Lung (tissue), 12 donors: ENCODE data around the gene GARIN5A. TPM values are rescaled to one million over a fixed set of nuclear protein-coding genes. Genes with fewer than 3 reads are reported as not detected.

ENCODE experiments used
- ATAC-seq: fragments of 200-7000 bp; cut with Tn5 transposase; one replicate; pipeline ENCODE4 v1.9.1; 2020; ENCODE audit warnings: moderate number of reproducible peaks; ENCODE audit not compliant: insufficient read depth, low FRiP score
- DNase-seq, 3 donors: peaks; one replicate each; pipeline ENCODE4 v3.0.0-alpha.2; 2013 to 2017
- H3K27ac ChIP-seq, 2 donors: one replicate each; pipeline ENCODE4 v1.5.1; 2013; ENCODE audit warnings: mild to moderate bottlenecking in 2 of 2, moderate library complexity in 2 of 2, control low read depth in 1 of 2, inconsistent platforms in 1 of 2, low read depth in 1 of 2, low read length in 1 of 2
- H3K27me3 ChIP-seq, 3 donors: one replicate each; pipeline ENCODE4 v1.5.1; 2013; ENCODE audit warnings: low read length in 2 of 3; ENCODE audit not compliant: control insufficient read depth in 3 of 3, insufficient read depth in 3 of 3
- H3K36me3 ChIP-seq, 4 donors: one replicate each; pipeline ENCODE4 v1.5.1; 2013; ENCODE audit warnings: low read length in 4 of 4, mild to moderate bottlenecking in 1 of 4, moderate library complexity in 1 of 4; ENCODE audit not compliant: control insufficient read depth in 4 of 4, insufficient read depth in 4 of 4
- H3K4me1 ChIP-seq, 5 donors: one replicate each; pipeline ENCODE4 v1.5.1; 2013; ENCODE audit warnings: low read length in 5 of 5, mild to moderate bottlenecking in 2 of 5, moderate library complexity in 1 of 5; ENCODE audit not compliant: control insufficient read depth in 5 of 5, insufficient read depth in 5 of 5
- H3K4me3 ChIP-seq: one replicate; pipeline ENCODE4 v1.5.1; 2013; ENCODE audit warnings: mild to moderate bottlenecking, control low read depth, moderate library complexity
- H3K9ac ChIP-seq, 2 donors: one replicate each; pipeline ENCODE4 v1.5.1; 2013; ENCODE audit warnings: low read length in 2 of 2, control low read depth in 1 of 2; ENCODE audit not compliant: insufficient read depth in 1 of 2
- H3K9me3 ChIP-seq, 4 donors: one replicate each; pipeline ENCODE4 v1.5.1; 2013; ENCODE audit warnings: low read length in 3 of 4, mild to moderate bottlenecking in 1 of 4, moderate library complexity in 1 of 4; ENCODE audit not compliant: control insufficient read depth in 4 of 4, insufficient read depth in 3 of 4
- WGBS, 2 donors: extraction: QIAGEN DNeasy Blood & Tissue Kit; methylation state at CpG; one replicate each; pipeline ENCODE4 v1.1.7; 2013; 5-methylcytosine and 5-hydroxymethylcytosine counted together
- polyA plus RNA-seq, 2 donors: library from polyadenylated mRNA; stranded (reverse); fragments of 200-250 nt; gene quantifications; one replicate each; pipeline ENCODE4 v1.2.1, GENCODE V29; 2013
- total RNA-seq, 2 donors: library from RNA; depleted of rRNA in 1 of 2; stranded (reverse); fragments of >200 nt in 1 of 2; gene quantifications; one replicate each; pipeline ENCODE4 v1.2.1, GENCODE V29; 2014 to 2021
- TF ChIP-seq, protein P1 (sequence below): IDR thresholded peaks from 2 replicates; pipeline ENCODE4 v1.5.1; 2012; ENCODE audit warnings: mild to moderate bottlenecking; ENCODE audit errors: control extremely low read depth, extremely low read depth
- donor health status: control.
- donor health status: control.
- donor health status: Bipolar disorder and iron deficiency.
- donor health status: healthy.
- donor health status: DM: yes; HTN: yes; CAD: no.

Gene GARIN5A
- total and polyA plus RNA-seq, 4 donors, result 1.7 to 5.0 (median 2.4) TPM

DNA sequence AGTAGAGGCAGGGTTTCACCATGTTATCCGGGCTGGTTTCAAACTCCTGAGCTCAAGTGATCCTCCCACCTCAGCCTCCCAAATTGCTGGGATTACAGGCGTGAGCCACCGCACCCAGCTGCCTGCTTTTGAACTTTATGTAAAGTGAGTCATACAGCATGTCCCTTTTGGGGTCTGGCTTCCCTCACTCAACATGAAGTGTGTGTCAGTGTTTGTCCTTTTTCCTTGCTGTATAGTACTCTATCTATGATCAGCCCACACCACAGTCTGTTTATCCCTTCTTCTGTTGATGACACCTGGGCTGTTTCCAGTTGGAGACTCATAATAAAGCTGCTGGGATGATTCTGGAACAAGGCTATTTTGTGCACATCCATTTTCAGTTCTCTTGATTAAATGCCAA, 55.8 kb downstream of the GARIN5A start:
- Histone ChIP-seq H3K27me3 (peaks cover 0 to 14% (median 12%) of the 10 kb centered on the region in 3 donors), H3K9ac (no peak overlapping the region), H3K4me3 (no peak overlapping the region), H3K27ac (no peak overlapping the region), H3K9me3 (no peaks in the 10 kb centered on the region), H3K4me1 (peaks cover 0 to 4% (median 0%) of the 10 kb centered on the region in 5 donors), H3K36me3 (no peaks in the 10 kb centered on the region)
- ATAC-seq (no peak), DNase-seq (no peak)
- TF ChIP-seq, protein P1, sequence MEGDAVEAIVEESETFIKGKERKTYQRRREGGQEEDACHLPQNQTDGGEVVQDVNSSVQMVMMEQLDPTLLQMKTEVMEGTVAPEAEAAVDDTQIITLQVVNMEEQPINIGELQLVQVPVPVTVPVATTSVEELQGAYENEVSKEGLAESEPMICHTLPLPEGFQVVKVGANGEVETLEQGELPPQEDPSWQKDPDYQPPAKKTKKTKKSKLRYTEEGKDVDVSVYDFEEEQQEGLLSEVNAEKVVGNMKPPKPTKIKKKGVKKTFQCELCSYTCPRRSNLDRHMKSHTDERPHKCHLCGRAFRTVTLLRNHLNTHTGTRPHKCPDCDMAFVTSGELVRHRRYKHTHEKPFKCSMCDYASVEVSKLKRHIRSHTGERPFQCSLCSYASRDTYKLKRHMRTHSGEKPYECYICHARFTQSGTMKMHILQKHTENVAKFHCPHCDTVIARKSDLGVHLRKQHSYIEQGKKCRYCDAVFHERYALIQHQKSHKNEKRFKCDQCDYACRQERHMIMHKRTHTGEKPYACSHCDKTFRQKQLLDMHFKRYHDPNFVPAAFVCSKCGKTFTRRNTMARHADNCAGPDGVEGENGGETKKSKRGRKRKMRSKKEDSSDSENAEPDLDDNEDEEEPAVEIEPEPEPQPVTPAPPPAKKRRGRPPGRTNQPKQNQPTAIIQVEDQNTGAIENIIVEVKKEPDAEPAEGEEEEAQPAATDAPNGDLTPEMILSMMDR, result no peak
- WGBS, 2 donors, result 63% methylated on average over 3 of the region's 3 CpGs

DNA sequence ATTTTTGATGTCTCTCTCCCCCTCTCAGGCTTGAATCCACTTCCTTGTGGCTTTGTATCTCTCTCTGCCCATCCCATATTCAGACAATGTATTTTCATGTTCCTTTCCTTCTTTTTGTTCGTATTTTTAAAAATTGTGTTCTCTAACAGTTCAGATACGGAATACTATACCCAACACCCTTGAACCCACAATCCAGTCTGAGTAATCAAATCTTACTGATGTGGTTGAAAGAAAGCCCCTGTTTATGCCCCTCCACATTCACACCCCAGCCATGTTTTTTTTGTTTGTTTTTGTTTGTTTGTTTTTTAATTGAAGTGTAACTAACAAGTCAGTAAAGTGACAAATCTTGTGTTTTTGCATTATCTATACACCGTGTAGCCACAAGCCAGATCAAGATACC, 56.5 kb downstream of the GARIN5A start:
- no peaks in the 10 kb centered on the region for H3K9me3 ChIP-seq
- H3K27ac ChIP-seq, result no peak overlapping the region
- TF ChIP-seq, protein P1, result no peak
- 35 to 41% methylated on average over 3 of the region's 3 CpGs for whole genome bisulfite sequencing, 2 donors
- no peak overlapping the region for H3K9ac ChIP-seq
- H3K27me3 ChIP-seq, result peaks cover 0 to 14% (median 12%) of the 10 kb centered on the region in 3 donors
- ATAC-seq (no peak), DNase-seq (no peak)
- no peaks in the 10 kb centered on the region for H3K36me3 ChIP-seq
- H3K4me1 ChIP-seq, result peaks cover 0 to 4% (median 0%) of the 10 kb centered on the region in 5 donors
- H3K4me3 ChIP-seq, result no peak overlapping the region

DNA sequence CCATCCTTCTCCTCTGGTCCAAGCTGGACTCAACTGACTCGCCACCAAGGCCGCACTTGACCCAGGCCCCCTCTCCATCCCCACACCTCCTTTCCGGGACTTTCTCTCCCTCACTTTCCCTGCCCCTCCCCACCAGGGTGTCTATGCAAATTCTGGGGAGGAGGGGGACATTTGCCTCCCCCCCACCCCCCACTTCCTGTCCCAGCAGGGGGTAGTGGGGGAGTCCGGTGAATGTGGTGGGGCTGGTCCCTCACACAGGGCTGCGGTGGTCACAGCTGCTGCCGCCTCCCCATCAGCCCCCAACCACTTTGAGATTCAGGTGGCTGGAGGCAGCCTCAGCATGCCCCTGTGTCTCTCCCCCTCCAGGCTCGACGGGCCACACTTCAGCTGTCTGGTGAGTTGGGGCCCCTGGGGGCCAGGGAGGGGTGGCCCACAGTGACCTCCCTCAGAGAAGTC, 57.0 kb downstream of the GARIN5A start:
- no peaks in the 10 kb centered on the region for H3K36me3 ChIP-seq
- peaks cover 0 to 14% (median 12%) of the 10 kb centered on the region in 3 donors for H3K27me3 ChIP-seq
- DNase-seq (no peak), ATAC-seq (no peak)
- H3K4me3 ChIP-seq, result no peak overlapping the region
- H3K4me1 ChIP-seq, result peaks cover 0 to 4% (median 0%) of the 10 kb centered on the region in 5 donors
- TF ChIP-seq, protein P1, result no peak
- no peak overlapping the region for H3K27ac ChIP-seq
- no peak overlapping the region for H3K9ac ChIP-seq
- H3K9me3 ChIP-seq, result no peaks in the 10 kb centered on the region
- 16 to 22% methylated on average over 7 to 8 of the region's 8 CpGs for WGBS, 2 donors

DNA sequence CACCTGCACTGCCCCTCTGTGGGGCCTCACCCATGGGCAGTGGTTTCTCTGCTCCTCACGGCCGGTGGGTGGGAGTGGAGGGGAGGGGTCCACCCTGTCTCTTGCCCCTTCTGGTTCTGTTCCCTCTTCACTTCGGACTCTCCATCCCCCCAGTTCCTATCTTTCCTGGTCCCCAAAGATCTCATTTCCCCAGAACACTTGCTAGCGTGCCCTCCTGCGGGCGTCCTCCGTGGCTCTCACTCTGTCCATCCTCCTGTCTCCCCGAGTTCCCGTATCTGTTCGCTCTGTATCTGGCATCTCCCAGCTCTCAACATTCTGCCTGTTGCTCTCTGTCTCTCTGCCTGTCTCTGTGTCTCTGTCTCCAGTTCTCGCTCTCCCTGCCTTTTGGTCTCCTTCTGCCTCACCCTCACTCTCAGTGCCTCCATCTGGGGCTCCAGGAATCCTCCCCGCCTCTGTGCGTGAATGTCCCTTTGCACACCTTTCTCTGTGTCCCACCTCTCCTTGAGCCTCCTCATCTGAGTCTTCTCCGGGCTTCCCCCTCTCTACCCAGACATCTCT, 57.5 kb downstream of the GARIN5A start:
- H3K36me3 ChIP-seq, result no peaks in the 10 kb centered on the region
- H3K4me3 ChIP-seq, result no peak overlapping the region
- 12 to 20% methylated on average over 14 of the region's 14 CpGs for WGBS, 2 donors
- TF ChIP-seq, protein P1, result no peak
- ATAC-seq (no peak), DNase-seq (no peak)
- peak overlapping the region in 1 of 2 donors; percentile 5 for H3K9ac ChIP-seq
- peaks cover 0 to 4% (median 0%) of the 10 kb centered on the region in 5 donors for H3K4me1 ChIP-seq
- H3K27me3 ChIP-seq, result peaks cover 0 to 14% (median 12%) of the 10 kb centered on the region in 3 donors
- H3K9me3 ChIP-seq, result no peaks in the 10 kb centered on the region
- H3K27ac ChIP-seq, result no peak overlapping the region
